ENCODE data around the gene LMTK2. TPM values are rescaled to one million over a fixed set of nuclear protein-coding genes. Genes with fewer than 3 reads are reported as not detected.
A peak's percentile ranks its signal among the peaks of the same experiment; 100 is the strongest.

Gene LMTK2
- 3.7 TPM for polyA plus RNA-seq (2013)

GRCh38 chr7:98106647-98107312 is at the start of gene LMTK2:
Gene LMTK2, plus strand, starts transcription at chr7:98106862. Its CDS starts 316 bp downstream, at chr7:98107178.
- POLR2A ChIA-PET = no interaction called here
- Histone ChIP-seq H3K36me3 (ENCODE audit: control insufficient read depth in 4 of 4, insufficient read depth in 4 of 4, low read length in 3 of 4) (no peaks in the 10 kb centered on the region), H3K27me3 (replicated peaks in 2 of 5; ENCODE audit: control insufficient read depth in 4 of 5, insufficient read depth in 5 of 5, low read length in 4 of 5) (peaks cover 0 to 3% (median 0%) of the 10 kb centered on the region in 5 experiments), H3K27ac (ENCODE audit: insufficient read depth in 1 of 2, low read depth in 1 of 2, low read length in 2 of 2, poor library complexity in 1 of 2, severe bottlenecking in 2 of 2) (peak within 1 kb of the TSS in 1 of 2 experiments; percentile 54), H3K4me3 (ENCODE audit: control insufficient read depth in 1 of 7, extremely low read depth in 1 of 7, insufficient read depth in 4 of 7, low read depth in 2 of 7, low read length in 6 of 7) (peak within 1 kb of the TSS; percentile 82 to 98 (median 92)), H3K9me3 (ENCODE audit: control extremely low read depth in 1 of 5, control insufficient read depth in 4 of 5, insufficient read depth in 2 of 5, low read depth in 1 of 5, low read length in 4 of 5) (peaks cover 0 to 9% (median 4%) of the 10 kb centered on the region in 5 experiments), H3K4me1 (ENCODE audit: control extremely low read depth in 1 of 4, control insufficient read depth in 4 of 4, insufficient read depth in 4 of 4, low read length in 3 of 4) (peaks cover 3 to 11% (median 7%) of the 10 kb centered on the region in 4 experiments)
- peak; percentile 91 to 95 (median 95) for DNase-seq
- CTCF ChIA-PET = interaction anchor here (0.7 to 6.4 kb wide), 10 partner anchors 8 to 85 kb away, joined by 3 to 100 read pairs (median 10); no protein-coding TSS in a partner anchor
- under 1% methylated on average over 67 of the region's 75 CpGs for WGBS (ENCODE audit: insufficient coverage)

- 100% methylated on average over 1 of the region's 2 CpGs for WGBS (ENCODE audit: insufficient coverage)
- POLR2A ChIA-PET = no interaction called here
- no peak overlapping the region for H3K27ac ChIP-seq (ENCODE audit: insufficient read depth in 1 of 2, low read depth in 1 of 2, low read length in 2 of 2, poor library complexity in 1 of 2, severe bottlenecking in 2 of 2)
- DNase-seq = no peak
- no peaks in the 10 kb centered on the region for H3K9me3 ChIP-seq (ENCODE audit: control extremely low read depth in 1 of 5, control insufficient read depth in 4 of 5, insufficient read depth in 2 of 5, low read depth in 1 of 5, low read length in 4 of 5)
- CTCF ChIA-PET = no interaction called here
- no peak overlapping the region for H3K4me3 ChIP-seq (ENCODE audit: control insufficient read depth in 1 of 7, extremely low read depth in 1 of 7, insufficient read depth in 4 of 7, low read depth in 2 of 7, low read length in 6 of 7)
- H3K4me1 ChIP-seq (ENCODE audit: control extremely low read depth in 1 of 4, control insufficient read depth in 4 of 4, insufficient read depth in 4 of 4, low read length in 3 of 4) = no peaks in the 10 kb centered on the region
- H3K27me3 ChIP-seq (replicated peaks in 2 of 5; ENCODE audit: control insufficient read depth in 4 of 5, insufficient read depth in 5 of 5, low read length in 4 of 5) = peaks cover 0 to 3% (median 2%) of the 10 kb centered on the region in 5 experiments
- H3K36me3 ChIP-seq (ENCODE audit: control insufficient read depth in 4 of 4, insufficient read depth in 4 of 4, low read length in 3 of 4) = no peaks in the 10 kb centered on the region
Observed at GRCh38 chr7:98057157-98057556, 49.5 kb upstream of the LMTK2 start.

DNA sequence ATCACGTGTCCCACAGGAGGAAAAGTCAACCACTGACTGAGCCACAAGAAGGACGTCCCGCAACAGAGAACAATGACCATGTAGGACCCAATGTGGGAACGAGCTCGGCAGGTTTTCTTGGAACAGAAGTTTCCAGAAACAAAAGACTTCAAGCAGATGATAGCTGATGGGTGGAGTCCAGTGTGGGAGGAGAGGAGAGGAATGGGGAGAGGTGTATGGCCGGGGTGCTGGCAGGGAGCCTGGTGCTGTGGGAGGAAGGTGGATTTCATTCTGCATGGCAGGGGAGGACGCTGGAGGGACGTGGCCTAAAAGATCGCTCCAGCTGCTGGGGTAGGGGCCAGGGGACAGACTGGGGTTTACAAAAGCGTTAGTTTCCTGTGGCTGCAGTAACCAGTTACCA is 48.5 kb upstream of the LMTK2 start:
- Histone ChIP-seq H3K9me3 (ENCODE audit: control extremely low read depth in 1 of 5, control insufficient read depth in 4 of 5, insufficient read depth in 2 of 5, low read depth in 1 of 5, low read length in 4 of 5) (peaks cover 0 to 5% (median 4%) of the 10 kb centered on the region in 5 experiments), H3K27me3 (replicated peaks in 2 of 5; ENCODE audit: control insufficient read depth in 4 of 5, insufficient read depth in 5 of 5, low read length in 4 of 5) (peaks cover 0 to 2% (median 2%) of the 10 kb centered on the region in 5 experiments), H3K27ac (ENCODE audit: insufficient read depth in 1 of 2, low read depth in 1 of 2, low read length in 2 of 2, poor library complexity in 1 of 2, severe bottlenecking in 2 of 2) (no peak overlapping the region), H3K4me1 (ENCODE audit: control extremely low read depth in 1 of 4, control insufficient read depth in 4 of 4, insufficient read depth in 4 of 4, low read length in 3 of 4) (no peaks in the 10 kb centered on the region), H3K36me3 (ENCODE audit: control insufficient read depth in 4 of 4, insufficient read depth in 4 of 4, low read length in 3 of 4) (no peaks in the 10 kb centered on the region), H3K4me3 (ENCODE audit: control insufficient read depth in 1 of 7, extremely low read depth in 1 of 7, insufficient read depth in 4 of 7, low read depth in 2 of 7, low read length in 6 of 7) (no peak overlapping the region)
- ChIA-PET POLR2A (no interaction called here), CTCF (no interaction called here)
- no peak for DNase-seq
- 93% methylated on average over 9 of the region's 10 CpGs for WGBS (ENCODE audit: insufficient coverage)

GRCh38 chr7:98064233-98064632 is 42.4 kb upstream of the LMTK2 start:
- Histone ChIP-seq H3K4me3 (ENCODE audit: control insufficient read depth in 1 of 7, extremely low read depth in 1 of 7, insufficient read depth in 4 of 7, low read depth in 2 of 7, low read length in 6 of 7) (no peak overlapping the region), H3K27me3 (replicated peaks in 2 of 5; ENCODE audit: control insufficient read depth in 4 of 5, insufficient read depth in 5 of 5, low read length in 4 of 5) (no peaks in the 10 kb centered on the region), H3K36me3 (ENCODE audit: control insufficient read depth in 4 of 4, insufficient read depth in 4 of 4, low read length in 3 of 4) (no peaks in the 10 kb centered on the region), H3K27ac (ENCODE audit: insufficient read depth in 1 of 2, low read depth in 1 of 2, low read length in 2 of 2, poor library complexity in 1 of 2, severe bottlenecking in 2 of 2) (no peak overlapping the region), H3K4me1 (ENCODE audit: control extremely low read depth in 1 of 4, control insufficient read depth in 4 of 4, insufficient read depth in 4 of 4, low read length in 3 of 4) (no peaks in the 10 kb centered on the region), H3K9me3 (ENCODE audit: control extremely low read depth in 1 of 5, control insufficient read depth in 4 of 5, insufficient read depth in 2 of 5, low read depth in 1 of 5, low read length in 4 of 5) (peaks cover 0 to 10% (median 5%) of the 10 kb centered on the region in 5 experiments)
- ChIA-PET POLR2A (no interaction called here), CTCF (no interaction called here)
- DNase-seq = no peak
- 100% methylated on average over 1 of the region's 1 CpG for WGBS (ENCODE audit: insufficient coverage)

DNA sequence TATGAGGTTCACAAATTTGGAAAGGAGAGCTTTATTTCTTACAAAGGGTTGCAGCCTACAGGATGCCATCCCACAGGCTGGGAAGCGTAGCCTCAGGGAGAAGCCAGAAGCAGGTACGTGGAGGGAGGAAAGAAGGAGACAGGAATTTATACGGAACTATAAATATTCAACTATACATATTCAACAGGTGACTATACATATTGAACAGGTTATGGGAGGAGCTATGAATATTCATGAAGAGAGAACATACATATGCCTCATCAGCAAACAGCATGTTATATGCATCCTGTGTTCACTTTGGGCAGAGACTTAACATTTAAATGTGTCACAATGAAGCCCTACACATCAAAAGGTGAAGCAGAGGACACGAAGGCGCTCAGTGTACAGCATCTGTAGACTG is 40.5 kb upstream of the LMTK2 start:
- POLR2A ChIA-PET = no interaction called here
- DNase-seq = no peak
- 81% methylated on average over 2 of the region's 5 CpGs for WGBS (ENCODE audit: insufficient coverage)
- H3K9me3 ChIP-seq (ENCODE audit: control extremely low read depth in 1 of 5, control insufficient read depth in 4 of 5, insufficient read depth in 2 of 5, low read depth in 1 of 5, low read length in 4 of 5) = peaks cover 0 to 10% (median 5%) of the 10 kb centered on the region in 5 experiments
- no peaks in the 10 kb centered on the region for H3K36me3 ChIP-seq (ENCODE audit: control insufficient read depth in 4 of 4, insufficient read depth in 4 of 4, low read length in 3 of 4)
- H3K27ac ChIP-seq (ENCODE audit: insufficient read depth in 1 of 2, low read depth in 1 of 2, low read length in 2 of 2, poor library complexity in 1 of 2, severe bottlenecking in 2 of 2) = no peak overlapping the region
- CTCF ChIA-PET = interaction anchor here (2.1 kb wide), 1 partner anchor 44 kb away, joined by 8 read pairs; no protein-coding TSS in a partner anchor
- no peaks in the 10 kb centered on the region for H3K4me1 ChIP-seq (ENCODE audit: control extremely low read depth in 1 of 4, control insufficient read depth in 4 of 4, insufficient read depth in 4 of 4, low read length in 3 of 4)
- no peaks in the 10 kb centered on the region for H3K27me3 ChIP-seq (replicated peaks in 2 of 5; ENCODE audit: control insufficient read depth in 4 of 5, insufficient read depth in 5 of 5, low read length in 4 of 5)
- H3K4me3 ChIP-seq (ENCODE audit: control insufficient read depth in 1 of 7, extremely low read depth in 1 of 7, insufficient read depth in 4 of 7, low read depth in 2 of 7, low read length in 6 of 7) = no peak overlapping the region

DNA sequence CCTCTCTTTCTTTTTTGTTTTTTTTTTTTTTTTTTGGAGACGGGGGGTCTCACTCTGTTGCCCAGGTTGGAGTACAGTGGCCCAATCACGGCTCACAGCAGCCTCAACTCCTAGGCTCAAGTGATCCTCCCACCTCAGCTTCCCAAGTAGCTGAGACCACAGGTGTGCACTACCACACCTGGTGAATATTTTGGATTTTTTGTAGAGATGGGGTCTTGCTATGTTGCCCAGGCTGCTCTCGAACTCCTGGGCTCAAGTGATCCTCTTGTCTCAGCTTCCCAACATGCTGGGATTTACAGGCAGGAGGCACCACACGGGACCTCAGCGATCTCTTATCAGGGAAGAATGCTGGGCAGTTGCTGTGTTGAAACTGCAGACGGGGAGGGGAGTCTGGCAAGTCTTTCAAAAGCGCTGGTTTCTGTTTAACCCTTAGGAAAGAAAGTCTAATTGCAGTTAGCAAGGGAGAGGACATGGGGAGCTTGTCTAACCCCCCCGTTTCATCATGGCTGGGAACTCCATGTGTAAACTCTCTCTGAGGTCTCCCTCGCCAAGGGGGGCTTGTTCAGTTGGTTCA is 39.6 kb upstream of the LMTK2 start:
- no peak overlapping the region for H3K4me3 ChIP-seq (ENCODE audit: control insufficient read depth in 1 of 7, extremely low read depth in 1 of 7, insufficient read depth in 4 of 7, low read depth in 2 of 7, low read length in 6 of 7)
- no peaks in the 10 kb centered on the region for H3K4me1 ChIP-seq (ENCODE audit: control extremely low read depth in 1 of 4, control insufficient read depth in 4 of 4, insufficient read depth in 4 of 4, low read length in 3 of 4)
- ChIA-PET CTCF (interaction anchor here (2.1 kb wide), 1 partner anchor 45 kb away, joined by 8 read pairs; no protein-coding TSS in a partner anchor), POLR2A (interaction anchor here (0.6 kb wide), 1 partner anchor 797 kb away, joined by 4 read pairs; no protein-coding TSS in a partner anchor)
- H3K36me3 ChIP-seq (ENCODE audit: control insufficient read depth in 4 of 4, insufficient read depth in 4 of 4, low read length in 3 of 4) = no peaks in the 10 kb centered on the region
- DNase-seq = no peak
- H3K9me3 ChIP-seq (ENCODE audit: control extremely low read depth in 1 of 5, control insufficient read depth in 4 of 5, insufficient read depth in 2 of 5, low read depth in 1 of 5, low read length in 4 of 5) = peaks cover 0 to 10% (median 5%) of the 10 kb centered on the region in 5 experiments
- no peak overlapping the region for H3K27ac ChIP-seq (ENCODE audit: insufficient read depth in 1 of 2, low read depth in 1 of 2, low read length in 2 of 2, poor library complexity in 1 of 2, severe bottlenecking in 2 of 2)
- H3K27me3 ChIP-seq (replicated peaks in 2 of 5; ENCODE audit: control insufficient read depth in 4 of 5, insufficient read depth in 5 of 5, low read length in 4 of 5) = no peaks in the 10 kb centered on the region
- 86% methylated on average over 6 of the region's 9 CpGs for WGBS (ENCODE audit: insufficient coverage)

DNA sequence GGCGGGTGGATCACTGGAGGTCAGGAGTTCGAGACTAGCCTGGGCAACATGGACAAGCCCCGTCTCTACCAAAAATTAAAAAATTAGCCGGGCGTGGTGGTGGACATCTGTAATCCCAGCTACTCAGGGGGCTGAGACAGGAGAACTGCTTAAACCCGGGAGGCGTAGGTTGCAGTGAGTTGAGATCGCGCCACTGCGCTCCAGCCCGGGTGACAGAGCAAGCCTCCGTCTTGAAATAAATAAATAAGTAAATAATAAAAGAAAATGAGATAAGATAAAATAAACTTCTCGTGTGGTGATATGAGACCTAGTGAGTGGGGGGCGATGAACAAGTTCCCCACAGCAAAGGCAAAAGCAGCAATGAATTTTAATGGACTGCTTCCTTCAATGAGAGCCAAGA is 33.6 kb upstream of the LMTK2 start:
- no peak for DNase-seq
- Histone ChIP-seq H3K36me3 (ENCODE audit: control insufficient read depth in 4 of 4, insufficient read depth in 4 of 4, low read length in 3 of 4) (no peaks in the 10 kb centered on the region), H3K27me3 (replicated peaks in 2 of 5; ENCODE audit: control insufficient read depth in 4 of 5, insufficient read depth in 5 of 5, low read length in 4 of 5) (peaks cover 0 to 2% (median 0%) of the 10 kb centered on the region in 5 experiments), H3K9me3 (ENCODE audit: control extremely low read depth in 1 of 5, control insufficient read depth in 4 of 5, insufficient read depth in 2 of 5, low read depth in 1 of 5, low read length in 4 of 5) (no peaks in the 10 kb centered on the region), H3K27ac (ENCODE audit: insufficient read depth in 1 of 2, low read depth in 1 of 2, low read length in 2 of 2, poor library complexity in 1 of 2, severe bottlenecking in 2 of 2) (no peak overlapping the region), H3K4me1 (ENCODE audit: control extremely low read depth in 1 of 4, control insufficient read depth in 4 of 4, insufficient read depth in 4 of 4, low read length in 3 of 4) (no peaks in the 10 kb centered on the region), H3K4me3 (ENCODE audit: control insufficient read depth in 1 of 7, extremely low read depth in 1 of 7, insufficient read depth in 4 of 7, low read depth in 2 of 7, low read length in 6 of 7) (no peak overlapping the region)
- POLR2A ChIA-PET = no interaction called here
- 97% methylated on average over 5 of the region's 14 CpGs for WGBS (ENCODE audit: insufficient coverage)
- CTCF ChIA-PET = no interaction called here
